GM18499 (cell line): ENCODE data around the gene TRMT44.
"Not testable (repeated sequence)": the region's sequence is repeated elsewhere in the genome, so short reads cannot be mapped to it uniquely, and the experiment has no call there.

Source experiments
- ATAC-seq: cut with Tn5 transposase; IDR thresholded peaks from one replicate; pipeline ENCODE4 v1.9.1; 2021; ENCODE audit warnings: moderate number of reproducible peaks; ENCODE audit not compliant: insufficient read depth, unreplicated experiment

Gene TRMT44

DNA sequence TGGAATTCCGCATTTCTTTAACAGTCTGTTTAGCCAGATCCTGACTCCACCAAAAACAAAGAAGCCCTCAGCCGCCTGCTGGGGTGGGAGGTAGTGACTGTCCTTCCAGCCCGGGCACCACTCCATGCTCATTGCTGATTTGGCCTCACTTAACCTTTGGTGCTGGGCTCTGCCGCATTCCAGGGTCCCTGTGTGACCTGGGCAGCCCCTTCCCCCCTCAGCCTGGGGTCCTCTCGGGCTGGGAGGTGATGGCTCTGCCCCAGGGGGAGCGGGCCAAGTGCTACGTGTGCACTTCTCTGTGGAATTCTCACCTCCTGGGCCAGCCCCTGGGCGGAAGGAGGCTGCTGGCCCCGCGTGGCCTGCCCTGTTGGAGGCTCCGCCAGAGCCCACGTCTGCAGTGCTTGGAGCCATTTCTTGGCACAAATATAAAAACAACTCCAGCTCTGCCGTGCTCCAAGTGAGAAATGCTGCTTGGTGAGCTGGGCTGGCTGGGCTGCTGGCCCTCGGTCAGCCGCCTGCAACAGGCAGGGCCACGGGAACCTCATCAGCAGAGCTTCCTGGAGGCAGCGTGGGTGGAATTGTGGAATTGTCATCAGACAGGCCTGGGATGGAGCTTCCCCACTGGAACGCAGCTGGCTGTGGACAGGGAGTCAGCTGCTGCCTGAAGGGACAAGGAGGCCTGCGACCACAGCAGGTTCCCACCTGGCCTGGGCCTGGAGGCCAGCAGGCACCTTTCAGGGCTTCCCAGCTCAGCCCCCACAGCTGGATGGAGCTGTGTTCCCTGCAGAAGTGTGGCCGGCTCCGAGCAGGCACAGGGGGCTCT is 66.0 kb downstream of the TRMT44 start:
- ATAC-seq: no peak

DNA sequence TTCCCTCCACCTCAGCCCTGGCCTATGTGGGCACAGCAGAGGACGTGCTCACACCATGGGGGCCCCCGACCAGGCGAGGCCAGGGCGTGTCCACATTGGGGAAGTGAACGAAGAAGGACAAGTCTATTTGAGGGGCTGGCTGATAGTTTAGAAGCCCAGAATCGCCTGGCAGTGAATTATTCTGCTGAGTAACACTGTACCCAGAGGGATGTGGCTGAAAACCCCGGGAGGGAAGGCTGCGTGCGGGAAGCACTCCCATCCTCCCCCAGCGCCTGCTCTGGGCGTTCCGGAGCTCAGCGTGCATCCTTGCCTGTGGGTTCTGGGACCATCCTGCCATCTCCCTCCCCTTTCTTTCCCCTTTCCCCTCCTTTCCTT is 66.6 kb downstream of the TRMT44 start:
- no peak for ATAC-seq

DNA sequence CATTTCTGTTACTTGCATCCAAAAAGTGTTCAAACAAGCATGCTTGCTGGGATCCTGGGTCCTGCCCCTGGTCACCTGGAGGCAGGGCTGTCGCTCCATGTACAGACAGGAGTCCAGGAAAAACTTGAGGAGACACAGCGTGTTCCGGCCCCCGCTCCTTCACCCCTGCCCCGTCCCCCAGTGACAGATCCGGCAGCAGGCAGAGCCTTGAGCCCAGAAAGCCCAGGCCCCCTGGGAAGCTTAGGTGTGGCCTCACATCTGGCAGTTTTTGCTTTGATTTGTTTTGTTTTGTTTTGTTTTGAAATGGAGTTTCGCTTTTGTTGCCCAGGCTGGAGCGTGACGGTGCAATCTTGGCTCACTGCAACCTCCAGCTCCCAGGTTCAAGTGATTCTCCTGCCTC is 67.0 kb downstream of the TRMT44 start:
- no peak for ATAC-seq

DNA sequence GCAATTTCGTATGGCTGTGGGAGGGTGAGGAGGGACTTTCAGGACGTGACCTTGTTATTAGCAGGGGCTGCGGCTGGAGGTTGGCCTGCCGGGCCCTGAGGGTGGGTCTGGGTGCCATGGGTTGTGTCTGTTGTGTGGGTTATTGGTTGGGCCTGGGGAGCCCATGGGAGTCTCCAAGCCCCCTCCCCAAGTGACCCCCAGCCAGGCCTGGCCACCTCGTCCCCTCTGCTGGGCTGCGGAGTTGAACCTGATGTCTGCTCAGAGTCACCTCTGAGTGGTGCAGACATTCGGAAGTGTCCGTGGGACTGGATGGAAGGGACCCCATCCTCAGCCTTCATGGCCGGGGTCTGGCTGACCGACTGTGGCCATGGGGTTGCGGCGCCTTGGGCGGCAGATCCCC is 67.7 kb downstream of the TRMT44 start:
- ATAC-seq: no peak

DNA sequence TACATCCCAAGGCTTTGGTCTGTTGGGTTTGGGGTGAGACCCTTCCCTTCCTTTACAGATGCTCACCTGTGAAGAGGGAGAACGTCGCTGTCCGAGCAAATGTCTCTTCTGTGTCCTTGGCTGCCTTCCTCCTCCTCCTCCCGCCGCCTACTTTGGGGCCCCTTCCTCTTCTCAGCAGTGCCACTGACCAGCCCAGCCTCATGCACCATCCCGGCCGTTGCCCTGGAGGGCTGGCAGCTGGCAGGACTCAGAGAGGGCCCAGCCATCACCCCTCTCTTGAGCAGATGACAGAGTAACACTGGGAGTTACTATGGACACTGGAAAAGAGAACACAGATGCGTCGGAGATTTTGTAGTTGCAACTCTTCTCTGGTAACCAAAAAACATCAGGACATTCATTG is 68.2 kb downstream of the TRMT44 start:
- no peak for ATAC-seq

DNA sequence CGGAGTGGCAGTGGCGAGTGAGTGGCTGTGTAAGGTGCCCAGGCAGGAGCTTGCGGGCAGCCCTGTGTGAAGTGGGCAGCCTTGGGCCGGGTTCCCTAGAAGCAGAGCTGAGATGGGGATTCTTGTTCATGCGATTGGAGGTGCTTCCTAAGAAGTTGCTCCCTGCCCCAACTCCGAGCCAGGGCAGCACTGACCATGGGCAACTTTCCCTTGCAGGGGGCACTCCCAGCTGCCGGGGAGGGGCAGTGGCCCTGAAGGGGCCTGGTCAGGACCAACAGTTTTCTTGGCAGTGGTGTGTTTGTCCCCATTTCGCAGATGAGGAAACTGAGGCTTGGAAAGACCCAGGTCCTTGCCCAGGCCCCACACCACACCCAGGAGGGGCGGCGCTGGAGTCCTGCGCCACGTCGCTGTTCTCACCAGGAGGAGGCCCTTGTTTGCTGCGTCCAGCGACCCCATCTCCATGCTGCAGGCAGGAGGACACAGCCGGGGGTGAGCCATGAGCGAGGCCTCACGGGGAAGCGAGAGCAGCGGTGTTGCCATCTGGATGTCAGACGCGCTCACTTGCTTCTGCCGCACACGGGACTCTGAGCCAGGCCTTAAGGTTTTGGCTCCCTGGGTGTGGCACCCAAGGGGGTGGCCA is 68.9 kb downstream of the TRMT44 start:
- ATAC-seq: no peak

DNA sequence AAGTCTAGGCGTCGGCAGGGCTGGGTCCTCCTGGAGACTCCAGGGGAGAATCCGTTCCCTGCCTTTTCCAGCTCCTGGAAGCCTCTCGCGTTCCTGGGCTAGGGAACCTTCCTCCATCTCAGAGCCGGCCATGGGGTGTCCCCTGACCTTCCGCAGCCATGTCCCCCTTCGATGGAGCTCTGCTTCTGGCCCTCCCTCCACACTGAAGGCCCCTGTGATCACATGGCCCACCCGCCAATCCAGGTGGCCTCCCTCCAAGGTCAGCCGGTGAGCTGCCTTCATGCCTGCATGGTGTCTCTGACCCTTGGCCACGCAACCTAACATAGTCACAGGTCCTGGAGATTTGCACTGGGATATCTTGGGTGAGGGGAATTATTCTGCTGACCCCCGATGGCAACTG is 69.6 kb downstream of the TRMT44 start:
- no peak for ATAC-seq

DNA sequence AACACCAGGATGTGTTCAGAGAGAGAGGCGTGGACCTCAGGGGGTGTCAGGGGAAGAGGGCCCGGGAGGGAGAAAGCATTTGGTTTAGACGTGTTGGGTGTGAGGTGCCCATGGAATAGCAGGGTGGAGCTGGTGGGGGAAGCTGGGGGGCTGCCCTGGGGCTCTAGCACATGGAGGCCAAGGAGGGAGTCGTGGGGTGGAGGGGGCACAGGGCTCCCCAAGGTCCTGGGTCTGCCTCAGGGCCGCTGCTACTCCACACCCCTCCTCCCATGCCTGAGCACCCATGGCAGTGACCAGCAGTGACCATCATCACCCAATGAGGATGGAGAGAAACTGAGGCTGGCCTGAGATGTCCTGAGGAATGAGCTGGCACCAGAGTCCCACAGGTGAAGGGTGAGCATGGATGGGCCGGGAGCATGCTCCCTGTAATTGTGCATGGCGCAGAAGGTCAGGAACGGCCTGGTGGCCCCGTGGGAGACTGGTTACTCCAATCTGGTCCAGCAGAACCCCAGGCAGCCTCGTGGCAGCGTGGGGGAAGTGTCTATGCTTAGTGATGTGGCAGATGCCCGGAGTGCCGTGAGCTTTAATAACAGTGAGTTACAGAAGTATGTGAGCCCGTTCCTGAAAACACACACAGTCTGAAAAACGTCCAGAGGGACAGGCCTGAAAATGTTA is 70.2 kb downstream of the TRMT44 start:
- ATAC-seq: no peak

DNA sequence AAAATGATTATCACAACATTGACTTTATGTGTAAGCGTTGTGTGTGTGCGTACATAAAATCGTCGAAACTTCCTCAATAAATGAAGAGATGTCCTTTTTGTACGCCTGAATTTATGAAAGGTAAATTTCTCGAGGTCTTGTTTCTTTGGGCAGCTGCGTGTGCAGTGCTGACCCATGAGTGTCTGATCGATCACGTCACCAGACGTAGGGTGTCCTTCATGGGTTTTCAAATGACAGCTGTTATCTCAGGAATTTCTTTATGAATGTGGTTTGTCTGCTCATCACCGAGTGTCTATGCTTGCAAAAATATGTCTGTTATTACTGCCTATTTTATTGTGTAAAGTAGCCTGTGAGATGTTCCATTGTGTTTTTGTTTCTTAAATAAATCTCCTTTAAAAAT is 71.9 kb downstream of the TRMT44 start:
- ATAC-seq: no peak

DNA sequence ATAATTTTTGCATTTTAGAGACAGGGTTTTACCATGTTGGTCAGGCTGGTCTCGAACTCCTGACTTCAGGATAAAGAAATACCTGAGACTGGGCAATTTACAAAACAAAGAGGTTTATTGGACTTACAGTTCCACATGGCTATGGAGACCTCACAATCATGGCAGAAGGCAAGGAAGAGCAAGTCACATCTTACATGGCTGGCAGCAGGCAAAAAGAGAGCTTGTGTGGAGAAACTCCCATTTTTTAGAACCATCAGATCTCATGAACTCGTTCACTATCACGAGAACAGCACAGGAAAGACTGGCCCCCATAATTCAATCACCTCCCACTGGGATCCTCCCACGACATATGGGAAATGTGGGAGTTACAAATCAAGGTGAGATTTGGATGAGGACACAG is 72.5 kb downstream of the TRMT44 start:
- not testable (repeated sequence) for ATAC-seq

DNA sequence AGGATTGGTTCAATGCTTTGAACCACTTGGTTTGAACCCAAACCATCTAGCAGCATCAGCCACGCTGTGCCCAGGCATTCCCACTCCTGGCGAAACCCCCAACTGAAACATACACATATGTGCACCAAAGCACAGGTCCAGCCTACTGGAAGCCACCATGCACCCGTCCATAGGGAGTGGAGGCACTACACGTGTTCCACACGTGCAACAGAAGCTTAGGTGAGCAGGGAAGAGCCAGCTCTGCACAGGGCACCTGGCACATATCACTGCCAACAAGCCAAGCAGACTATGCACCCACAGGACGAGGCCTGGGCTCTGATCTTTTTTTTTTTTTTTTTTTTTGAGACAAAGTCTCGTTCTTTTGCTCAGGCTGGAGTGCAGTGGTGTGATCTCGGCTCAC is 73.4 kb downstream of the TRMT44 start:
- ATAC-seq: no peak

DNA sequence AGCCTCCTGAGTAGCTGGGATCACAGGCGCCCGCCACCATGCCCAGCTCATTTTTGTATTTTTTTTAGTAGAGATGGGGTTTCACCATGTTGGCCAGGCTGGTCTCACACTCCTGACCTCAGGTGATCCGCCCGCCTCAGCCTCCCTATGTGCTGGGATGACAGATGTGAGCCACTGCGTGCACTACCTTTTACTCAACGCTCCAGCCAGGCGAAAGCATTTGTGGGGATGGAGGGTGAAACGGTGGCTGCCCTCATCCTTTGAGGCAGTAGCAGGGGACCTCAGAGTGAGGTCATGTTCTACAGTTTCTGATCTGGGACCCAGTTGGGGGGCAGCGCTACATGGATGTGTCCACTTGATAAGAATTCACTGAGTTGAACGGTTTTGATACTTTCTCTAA is 73.8 kb downstream of the TRMT44 start:
- no peak for ATAC-seq

DNA sequence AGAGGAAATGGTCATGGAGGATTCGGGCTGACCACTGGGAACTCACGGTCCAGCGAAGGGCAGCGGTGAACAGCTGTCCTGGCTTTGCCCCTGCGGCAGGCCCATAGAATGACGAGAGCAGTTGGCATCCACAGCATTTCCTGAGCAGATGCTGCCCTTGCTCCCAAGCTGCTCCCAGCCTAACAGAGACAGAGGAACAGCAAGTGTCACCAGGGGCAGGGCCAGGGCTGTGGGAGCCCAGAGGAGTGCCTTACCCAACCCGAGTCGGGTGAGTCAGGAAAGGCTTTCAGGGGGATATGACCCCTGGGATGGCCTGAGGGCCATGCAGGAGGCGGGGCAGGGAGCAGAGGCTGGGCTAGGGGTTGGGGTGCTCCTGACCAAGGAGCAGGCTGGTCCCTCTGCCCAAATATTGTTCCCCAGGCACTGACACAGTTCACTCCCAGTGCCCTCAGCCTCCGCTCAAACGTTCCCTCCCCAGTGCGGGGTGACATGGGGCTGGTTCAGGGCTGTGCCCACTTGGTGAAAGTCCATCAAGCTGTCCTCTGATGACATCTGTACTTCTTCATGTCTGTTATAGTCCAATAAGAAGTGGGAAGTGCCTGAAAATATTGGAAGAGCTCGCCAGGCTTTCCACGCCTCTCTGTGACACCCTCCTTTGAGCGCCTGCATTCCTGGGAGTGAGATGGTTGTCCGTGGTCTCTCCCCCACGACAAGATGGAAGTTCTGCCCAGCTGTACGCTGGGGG is 74.9 kb downstream of the TRMT44 start:
- no peak for ATAC-seq

DNA sequence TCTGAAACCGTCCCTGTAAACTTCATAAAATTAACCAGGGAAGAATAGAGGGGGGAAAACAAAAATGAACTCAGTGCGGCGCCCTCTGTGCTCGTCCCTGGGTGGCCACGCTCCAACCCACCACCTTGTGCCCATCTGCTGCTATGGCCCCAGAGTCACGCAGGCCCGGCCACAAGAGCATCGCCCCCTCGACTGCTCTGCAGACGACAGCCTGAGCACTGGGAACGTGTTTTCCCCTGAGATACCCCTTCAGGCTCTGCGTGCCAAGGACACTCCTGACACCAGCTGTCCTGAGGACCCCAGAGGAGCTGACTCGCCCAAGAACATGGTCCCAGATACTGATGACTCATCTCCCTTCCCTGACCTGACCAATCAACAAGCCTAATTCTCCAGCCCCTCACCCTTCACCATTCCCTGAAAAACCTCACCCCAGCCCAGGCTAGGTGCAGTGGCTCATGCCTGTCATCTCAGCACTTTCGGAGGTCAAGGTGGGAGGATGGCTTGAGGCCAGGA is 75.5 kb downstream of the TRMT44 start:
- ATAC-seq: no peak

DNA sequence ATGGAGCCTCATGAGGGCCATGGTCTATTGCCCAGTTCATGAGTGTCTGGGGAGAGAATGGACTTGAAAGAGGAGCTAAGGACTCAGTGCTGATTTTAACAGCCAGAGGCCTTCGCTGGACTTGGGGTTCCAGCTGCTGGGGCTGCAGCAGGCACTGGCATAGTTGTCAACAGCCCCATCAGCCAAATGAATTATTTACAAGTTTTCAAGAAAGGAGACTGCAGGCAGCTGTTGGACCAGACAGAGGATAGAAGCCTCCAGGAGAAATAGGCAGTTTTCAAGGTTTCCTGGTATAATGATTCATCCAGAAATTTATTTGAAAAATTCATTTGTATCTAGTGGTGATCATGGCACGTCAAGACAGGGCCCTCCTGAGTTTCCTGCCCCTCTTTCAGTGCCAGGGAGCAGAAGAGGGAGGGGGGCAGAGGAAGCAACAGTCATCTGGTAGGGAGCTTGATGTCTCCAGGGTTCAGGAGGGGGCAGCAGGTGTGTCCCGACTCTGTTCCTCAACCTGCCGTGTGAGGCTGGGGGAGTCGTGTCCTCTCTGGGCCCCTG is 76.5 kb downstream of the TRMT44 start:
- ATAC-seq: no peak

DNA sequence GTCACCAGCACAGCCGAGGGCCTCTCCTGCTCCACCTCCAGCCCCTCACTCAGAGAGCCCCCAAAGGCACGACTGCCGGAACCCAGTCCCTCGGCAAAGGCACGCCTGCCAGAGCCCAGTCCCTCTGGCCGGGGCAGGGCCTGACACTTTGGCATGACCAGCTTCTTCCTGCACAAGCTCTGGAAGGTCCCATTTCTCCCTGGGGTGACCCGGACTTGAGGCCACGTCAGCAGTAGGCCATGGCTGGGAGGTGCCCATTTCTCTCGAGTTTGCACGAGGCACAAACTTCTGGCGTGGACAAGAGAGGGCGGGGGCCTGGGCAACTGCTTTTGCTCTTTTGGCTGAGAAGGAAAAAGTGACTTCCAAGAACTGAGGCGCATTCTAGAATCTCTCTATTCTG is 77.4 kb downstream of the TRMT44 start:
- no peak for ATAC-seq

DNA sequence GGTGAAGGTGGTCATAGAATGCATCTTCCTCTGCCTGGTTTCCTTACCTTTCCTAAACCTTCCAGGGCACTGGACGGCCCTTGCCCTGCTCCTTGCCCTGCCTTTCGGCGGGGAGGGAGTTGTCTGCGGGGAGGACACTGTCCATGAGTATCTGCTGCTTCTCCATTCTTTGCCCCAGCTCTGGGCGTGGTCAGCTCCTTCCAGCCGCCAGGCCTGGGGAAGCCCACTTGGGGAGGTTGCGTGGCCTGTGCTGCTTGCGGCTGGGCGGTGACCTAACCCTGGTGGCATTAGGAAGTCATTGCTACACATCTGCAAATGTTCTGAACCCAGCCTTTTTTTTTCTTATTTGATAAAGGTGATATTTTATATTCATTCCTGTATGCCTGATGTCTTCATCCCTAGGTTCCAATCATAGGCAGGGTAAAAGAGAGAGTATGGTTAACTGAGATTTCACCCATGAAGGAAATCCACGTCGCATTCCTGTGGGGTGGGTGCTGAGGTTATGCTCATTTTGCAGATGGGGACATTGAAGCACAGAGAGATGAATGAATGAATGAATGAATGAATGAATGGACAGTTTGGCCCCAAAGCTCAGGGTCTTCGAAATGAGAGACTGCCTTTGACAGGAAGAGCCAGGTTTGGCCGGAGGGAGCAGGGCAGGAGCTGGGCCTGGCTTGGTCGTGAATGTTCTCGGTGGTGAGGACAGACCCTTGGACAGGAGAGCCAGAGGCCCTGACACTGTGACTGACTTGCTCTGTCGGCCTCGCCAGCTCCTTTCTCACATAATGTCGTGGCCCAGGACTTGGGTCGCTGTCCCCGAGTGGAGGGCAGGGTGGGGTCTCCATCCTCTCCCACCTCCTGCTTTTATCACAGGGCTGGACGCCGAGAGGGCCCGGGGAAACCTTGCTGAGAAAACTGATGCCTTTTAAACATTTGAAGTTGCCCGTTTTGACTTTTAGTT is 81.9 kb downstream of the TRMT44 start:
- no peak for ATAC-seq

DNA sequence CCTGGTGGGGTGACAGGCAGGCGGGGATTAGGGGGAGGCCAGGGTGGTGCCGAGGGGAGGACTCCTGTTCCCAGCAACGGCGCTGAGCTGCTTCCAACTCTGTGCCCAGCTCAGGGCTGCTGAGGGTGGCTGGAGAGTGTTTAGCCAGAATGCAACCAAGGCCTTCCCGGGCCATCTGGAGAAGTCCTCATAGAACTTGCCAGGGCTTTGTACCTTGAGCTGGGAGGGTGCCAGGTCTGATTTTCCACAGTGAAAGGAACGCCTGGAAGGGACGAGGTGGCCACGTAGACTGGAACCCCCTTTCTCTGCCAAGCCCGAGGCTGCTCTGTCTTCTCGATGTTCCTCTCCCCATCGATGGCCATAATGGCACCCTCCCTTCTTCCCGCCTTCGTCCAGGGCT is 82.6 kb downstream of the TRMT44 start:
- no peak for ATAC-seq

DNA sequence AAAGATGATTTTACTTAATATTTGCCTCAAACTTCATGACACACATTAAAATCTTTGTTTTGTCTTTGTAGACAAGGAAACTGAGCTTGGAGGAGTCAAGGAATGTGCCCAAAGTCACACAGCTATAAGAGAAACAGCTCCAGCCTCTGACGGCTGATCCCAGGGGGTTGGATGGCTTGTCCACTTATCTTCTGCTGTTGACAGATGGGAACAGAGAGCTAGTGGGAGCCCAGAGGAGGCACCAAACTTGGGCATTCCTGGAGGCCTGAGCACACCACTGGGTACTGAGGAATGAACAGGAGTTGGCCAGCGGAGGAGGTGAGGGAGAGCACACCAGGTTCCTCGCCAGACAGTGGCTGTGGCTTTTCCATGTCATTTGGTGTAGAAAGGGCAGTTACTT is 83.2 kb downstream of the TRMT44 start:
- ATAC-seq: no peak
